GM18508 (cell line): ENCODE results near the gene GSTO2.

ENCODE experiments used
- ATAC-seq: cut with Tn5 transposase; IDR thresholded peaks from one replicate; pipeline ENCODE4 v1.9.1; 2021; ENCODE audit warnings: moderate number of reproducible peaks; ENCODE audit not compliant: insufficient read depth, unreplicated experiment

The GSTO2 gene

DNA sequence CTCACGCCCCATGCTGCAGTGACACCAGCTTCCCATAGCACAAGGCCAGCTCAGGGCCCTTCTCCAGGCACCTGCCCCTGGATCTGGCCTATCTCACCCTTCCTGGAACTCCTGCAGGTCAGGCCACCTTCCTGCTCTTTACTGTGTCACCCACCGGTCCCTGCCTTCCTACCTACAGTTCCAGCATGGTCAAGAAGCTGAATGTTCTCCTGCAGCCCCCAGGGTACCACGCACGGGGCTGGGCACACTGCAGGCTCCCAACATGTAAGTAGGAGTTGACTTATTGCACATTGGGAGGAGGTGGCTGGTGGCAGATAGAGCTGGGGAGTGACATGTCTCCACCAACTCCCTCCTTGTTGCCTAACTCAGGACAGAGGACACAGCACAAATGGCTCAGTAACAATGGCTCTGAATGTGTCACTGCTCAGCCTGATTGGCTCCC lies 54.8 kb downstream of the GSTO2 start:
- no peak for ATAC-seq

DNA sequence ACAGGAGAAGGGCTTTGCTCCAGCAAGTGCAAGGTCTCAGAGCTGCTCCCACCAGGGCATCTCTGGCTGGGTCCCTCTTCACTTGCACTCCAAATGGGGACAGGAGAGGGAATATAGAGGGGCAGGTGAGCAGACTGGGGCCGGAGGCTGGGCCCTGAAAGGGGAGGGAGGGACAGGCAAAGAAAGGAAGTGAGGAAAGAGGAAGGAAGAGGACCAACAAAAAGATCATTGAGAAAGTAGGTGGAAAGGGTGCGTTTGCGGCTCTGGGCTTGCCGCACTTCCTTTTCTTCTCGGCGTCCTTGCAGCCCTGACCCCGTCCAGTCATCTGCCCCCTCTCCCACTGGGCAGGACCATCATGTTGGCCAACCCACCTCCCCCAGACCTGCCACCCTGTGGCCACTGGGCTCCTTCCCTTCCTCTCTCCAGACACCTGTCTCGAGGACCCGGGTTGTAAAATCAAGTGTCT lies 55.3 kb downstream of the GSTO2 start:
- ATAC-seq: no peak

DNA sequence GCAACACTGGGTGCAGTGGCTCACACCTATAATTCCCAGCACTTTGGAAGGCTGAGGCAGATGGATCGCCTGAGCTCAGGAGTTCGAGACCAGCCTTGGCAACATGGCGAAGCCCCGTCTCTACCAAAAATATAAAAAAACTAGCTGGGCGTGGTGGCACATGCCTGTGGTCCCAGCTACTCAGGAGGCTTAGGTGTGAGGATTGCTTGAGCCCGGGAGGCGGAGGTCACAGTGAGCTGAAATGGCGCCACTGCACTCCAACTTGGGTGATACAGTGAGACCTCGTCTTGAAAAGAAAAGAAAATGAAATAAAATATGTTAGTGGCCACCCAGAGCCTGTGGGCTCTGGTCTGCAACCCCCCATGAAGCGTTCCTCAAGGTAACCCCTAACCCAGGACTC lies 55.9 kb downstream of the GSTO2 start:
- ATAC-seq: no peak

DNA sequence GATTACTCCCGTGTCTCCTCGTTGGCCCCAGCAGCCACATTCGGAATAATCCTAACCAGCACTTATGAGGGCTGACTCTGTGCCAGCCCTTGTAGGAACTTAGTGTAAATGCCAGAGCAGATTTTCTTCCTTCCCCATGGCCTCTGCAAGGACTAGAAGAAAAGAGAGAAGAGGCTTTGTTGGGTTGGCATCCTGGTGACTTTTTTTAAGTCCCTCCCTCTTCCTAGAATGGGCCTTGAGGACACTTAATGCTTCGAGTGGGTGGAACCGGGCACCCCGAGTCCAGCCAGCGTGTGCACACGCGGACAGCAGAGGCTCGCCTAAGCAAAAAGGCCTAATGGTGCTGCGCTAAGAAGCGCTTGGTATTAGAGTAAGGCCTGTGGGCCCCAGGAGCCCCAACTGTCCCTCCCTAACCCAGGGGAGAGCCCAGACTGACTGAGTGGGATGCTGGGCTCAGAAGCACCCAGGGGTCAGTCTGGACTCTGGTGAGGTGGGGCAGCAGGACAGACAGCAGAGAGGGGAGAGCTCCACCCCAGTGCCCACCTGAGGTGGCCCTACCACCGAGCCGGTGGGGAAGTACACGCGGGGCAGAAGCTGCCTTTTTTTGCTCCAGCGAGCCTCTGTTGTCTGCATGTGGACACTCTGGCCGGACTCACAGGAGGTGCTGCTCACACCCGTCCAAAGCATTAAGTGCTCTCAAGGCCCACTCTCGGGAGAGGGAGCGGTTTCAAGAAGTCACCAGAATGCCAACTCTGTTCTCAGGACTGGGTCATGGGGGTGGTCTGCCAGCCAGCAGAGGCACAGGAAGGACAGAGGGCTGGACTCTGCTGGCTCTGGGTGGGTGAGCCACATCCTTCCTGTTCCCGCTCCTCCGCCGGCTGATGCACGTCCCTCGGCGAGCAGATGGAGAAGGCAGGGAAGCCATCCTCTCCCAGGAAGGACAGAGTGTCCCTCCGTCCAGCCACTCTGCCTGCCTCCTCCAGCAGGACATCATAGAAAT lies 56.8 kb downstream of the GSTO2 start:
- ATAC-seq: no peak

DNA sequence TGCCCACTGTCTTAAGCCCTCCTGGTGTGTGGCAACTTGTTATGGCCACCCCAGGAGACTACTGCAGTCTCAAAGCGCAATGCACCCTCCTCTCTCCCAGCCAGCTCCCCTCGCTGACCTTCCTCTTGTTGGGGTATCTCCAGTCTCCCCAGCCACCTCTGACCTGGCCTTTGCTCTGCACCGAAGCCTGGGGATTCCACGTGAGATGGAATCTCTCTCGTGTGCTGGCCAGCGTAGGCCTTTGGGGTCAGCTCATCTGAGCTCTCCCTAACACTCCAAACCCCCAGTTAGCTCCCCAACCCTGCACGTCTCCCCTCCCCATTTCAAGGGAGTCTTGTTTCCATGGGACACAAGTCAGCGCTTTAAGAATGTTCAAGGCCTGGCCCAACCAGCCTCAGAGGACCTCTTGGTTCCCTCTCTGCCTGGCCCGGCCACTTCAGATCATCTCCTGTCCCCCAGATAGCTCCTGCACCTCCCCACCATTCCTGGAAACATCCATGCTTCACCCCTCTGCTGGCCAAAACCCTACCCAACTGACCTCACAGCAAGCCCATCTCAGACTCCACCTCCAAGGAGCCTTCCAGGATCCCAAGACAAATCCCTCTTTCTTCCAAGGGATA lies 58.1 kb downstream of the GSTO2 start:
- no peak for ATAC-seq

DNA sequence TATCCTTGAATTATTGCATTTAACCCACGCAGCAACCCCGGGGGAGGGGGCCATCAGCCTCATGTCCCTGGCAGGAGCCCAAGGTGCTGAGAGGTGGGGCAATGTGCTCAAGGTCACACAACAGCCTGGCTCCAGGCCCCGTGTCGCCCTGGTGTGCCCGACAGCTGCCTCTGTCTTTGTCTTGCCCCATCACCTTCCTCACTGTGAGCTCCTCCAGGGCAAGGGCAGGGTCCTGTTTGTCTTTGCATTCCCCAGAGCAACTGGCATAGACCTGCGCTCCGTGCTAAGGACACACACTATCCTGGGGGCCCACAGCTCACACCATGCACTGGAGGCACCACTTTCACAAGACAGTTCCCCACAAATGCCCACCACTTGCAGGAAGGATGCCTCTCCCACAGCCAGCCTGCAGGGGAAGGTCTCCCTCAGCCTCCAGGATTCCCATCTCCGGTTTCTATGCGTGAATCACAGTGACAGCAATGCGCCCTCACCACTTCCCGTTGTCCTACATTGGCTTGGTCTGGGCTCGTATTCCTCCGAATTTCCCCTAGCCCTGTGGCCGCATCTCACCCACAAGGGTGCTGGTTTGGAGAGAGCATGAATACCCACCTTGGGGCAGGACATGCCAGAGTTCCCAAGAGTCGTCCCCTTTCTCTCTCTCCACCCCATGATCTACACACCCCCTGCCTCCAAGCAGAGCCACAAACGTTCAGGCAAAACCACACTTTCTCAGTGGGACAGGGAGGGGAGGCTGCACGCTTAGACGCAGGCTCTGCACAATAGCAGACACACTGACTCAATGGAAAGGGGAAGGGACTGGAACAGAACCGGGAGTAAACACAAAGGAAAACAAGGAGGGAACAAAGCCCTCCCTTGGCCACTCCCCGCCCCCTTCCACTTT lies 59.0 kb downstream of the GSTO2 start:
- ATAC-seq: no peak

DNA sequence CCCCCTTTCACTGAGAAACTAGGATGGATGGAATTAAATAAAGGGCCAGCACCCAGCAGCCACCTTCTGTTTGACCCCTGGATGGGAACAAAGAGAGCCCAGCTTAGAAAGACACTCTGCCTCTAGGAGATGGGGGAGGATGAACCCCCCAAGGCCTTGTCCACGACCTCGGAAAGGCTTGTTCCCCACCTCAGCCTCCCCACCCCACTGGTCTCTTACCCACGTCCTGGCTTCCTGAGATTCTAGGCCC lies 59.6 kb downstream of the GSTO2 start:
- no peak for ATAC-seq

DNA sequence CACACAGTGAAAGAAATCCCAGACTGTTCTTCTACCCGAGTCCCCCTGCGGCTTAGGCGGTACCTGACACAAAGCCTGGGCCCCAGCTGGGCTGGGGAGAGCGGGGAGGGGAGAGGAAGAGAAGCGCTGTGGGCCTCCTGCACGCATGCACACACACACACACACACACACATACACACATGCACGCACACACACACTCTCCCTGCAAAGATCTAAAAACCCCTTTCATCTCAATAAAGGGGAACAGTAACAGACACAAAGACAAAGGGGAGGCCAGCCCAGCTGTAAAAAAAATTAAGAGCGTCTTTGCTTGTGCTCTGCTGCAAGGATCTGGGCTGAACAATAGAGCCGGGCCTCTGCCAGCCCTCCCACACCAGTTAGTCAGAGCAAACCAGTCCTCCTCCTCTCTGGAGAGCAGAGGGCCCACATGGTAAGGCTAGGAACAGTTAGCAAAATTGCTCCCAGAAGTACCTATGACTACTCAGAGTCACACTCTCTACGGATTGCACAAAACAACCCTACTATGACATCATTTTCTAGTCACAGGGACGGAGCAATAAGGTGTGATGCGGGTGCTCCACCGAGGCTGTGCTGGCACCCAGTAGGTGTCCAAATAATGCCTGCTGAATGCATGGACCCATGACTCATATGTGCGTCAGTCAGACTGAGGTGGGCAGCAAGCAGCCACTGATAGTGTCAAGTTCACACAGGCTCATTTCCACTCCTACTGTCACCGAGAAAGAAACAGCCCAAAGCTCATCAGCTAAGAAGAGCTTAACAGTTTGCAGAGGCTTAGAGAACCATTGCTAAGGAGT lies 60.1 kb downstream of the GSTO2 start:
- no peak for ATAC-seq

DNA sequence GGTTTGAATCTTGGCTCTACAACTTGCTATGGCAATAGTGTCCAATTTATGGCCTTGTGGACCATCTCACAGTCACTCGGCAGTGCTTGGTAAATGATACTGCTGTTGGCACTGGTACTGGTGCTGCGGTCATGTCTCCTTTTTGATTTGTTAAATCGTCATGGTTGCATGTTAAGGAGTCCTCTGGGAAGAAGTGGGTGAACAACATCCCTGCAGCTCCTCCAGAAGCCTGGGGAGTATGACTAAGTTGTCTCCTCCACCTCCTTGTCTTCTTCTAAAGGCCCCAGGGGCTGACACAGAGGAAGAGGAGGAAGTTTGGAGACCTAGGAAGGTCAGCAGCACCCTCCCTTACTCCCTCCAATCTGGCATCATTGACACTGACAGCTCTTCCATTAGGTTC lies 60.8 kb downstream of the GSTO2 start:
- ATAC-seq: no peak

DNA sequence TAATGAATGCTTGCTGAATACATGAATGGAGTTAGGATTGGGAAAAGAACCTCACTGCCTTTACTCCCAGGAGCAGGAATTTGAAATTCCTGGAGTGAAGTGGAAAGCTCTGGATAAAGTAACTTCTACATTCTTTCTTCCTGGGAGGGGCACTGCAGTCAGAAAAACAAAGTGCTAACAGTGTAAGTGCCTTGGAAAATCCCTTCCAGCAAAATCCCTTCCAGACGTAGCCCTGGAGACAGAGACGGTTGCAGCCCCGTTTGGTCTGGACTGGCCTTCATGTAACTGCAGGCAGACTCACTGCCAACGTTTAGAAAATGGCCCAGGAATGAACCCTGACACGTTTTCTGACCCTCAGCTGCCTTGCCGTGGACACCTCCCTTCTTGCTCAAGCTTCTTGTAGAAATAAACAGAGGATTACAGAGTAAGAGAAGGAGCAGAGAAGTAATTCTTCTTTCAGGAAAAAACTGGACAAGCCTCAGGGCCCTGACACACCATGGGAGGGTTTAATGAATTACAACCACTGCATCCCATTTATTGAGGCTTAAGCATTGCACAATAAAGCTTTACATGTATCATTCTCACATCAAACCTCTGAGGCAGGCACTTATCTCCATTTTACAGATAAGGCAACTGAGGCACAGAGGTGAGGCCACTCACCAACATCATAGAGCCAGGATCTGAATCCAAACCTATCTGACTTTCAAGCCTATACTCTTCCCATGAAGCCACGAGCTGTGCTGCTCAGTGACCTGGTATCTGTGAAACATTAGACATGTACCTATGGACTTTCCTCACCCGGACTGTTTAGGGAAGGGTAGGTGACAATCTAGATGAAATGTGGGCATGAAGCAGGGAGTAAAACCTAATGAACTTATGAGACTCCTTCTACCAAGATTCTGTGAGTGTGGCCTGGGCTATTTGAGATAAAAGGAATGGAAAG lies 61.5 kb downstream of the GSTO2 start:
- no peak for ATAC-seq

DNA sequence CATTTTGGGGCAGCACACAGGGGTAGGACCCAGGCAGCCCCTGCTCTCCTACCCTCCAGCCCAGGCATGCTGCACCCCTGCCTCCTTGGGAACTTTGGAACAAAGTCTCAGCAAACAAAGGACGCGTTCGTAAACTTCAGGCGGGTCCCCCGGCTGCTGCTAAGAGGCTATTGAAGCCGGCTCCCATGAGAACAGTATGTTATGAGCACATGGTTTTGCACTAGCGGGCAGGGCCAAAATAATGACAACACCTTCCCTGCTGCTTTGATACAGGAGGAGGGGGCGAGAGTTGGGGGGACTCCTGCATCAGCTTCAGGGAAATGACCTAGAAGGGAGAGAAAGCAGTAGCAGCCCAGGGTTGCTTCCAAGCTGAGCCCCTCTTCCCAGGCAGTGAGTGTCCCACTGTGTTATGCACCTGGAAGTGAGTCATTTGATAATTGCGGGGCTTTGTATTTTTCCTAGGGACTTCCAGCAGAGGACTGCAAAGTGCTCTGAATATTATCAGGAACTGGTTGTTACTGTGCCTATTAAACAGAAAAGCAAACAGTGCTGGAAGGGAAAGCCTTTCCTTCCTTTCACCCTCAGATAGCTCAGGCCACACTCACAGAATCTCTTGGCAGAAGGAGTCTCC lies 62.3 kb downstream of the GSTO2 start:
- ATAC-seq: no peak

DNA sequence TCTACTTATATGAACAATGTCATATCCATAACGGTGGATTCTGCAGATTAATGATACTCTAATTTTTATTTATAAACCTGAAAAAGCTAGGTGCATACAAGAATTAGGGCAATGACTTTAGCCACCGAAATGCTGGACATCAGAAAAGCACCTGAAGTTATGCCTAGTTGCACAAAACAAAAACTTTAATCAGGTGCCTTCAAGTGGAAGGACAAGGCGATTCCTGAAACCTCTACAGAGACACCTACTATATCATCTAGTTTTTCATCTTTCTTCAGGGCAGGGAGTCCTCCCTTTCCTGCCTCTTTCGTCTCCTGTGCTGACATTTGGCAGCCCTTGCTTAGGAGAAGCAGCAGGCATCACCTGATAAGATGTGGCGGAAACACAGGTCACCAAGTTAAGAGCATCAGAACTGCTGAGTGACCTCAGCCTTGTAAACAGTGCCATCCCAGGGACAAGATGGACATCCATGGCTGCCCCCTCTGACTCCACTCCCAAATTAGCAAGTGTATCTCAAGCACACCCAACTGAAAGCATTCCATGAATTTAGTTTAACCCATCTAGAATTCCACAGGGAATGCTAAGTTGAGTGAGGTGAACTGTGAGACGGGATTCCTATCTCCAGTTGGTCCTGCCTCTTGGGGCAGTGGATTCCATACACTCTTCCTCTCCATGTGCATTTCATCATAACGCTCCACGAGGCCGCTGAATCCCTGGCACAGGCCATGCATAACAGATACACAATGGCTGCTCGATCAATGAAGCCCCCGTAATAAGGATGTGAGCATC lies 63.5 kb downstream of the GSTO2 start:
- no peak for ATAC-seq

DNA sequence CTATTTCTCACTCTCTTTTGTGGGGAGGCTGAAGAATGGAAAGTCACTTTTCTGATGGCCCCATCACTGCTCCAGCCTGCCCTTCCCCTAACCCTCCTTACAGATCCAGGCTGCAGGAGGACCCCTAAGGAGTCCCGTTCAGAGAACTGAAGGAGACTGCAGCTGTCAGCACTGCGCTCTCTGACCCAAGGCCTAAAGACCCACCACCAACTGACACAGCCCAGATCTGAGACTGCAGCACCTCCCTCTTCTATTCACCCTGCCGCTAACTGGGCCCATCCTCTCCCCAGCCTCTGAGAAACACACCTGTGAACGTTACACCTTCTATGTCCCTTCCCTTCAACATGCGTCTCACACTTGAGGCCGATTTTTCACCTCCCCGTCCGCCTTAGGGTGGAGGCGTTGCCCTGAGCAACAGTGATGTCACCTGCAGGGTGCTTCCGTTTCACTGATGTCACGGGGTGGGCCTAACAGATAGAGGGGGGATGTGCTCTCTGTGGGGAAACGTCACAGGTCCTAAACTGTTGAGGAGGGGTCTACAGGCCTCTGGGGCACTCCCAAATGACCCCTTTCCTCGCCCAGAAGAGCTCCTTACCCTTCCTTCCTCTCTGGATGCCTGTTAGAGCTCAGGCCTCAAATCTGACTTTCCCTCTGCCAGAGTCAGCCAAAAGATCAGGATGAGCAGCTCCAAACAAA lies 64.2 kb downstream of the GSTO2 start:
- ATAC-seq: no peak

DNA sequence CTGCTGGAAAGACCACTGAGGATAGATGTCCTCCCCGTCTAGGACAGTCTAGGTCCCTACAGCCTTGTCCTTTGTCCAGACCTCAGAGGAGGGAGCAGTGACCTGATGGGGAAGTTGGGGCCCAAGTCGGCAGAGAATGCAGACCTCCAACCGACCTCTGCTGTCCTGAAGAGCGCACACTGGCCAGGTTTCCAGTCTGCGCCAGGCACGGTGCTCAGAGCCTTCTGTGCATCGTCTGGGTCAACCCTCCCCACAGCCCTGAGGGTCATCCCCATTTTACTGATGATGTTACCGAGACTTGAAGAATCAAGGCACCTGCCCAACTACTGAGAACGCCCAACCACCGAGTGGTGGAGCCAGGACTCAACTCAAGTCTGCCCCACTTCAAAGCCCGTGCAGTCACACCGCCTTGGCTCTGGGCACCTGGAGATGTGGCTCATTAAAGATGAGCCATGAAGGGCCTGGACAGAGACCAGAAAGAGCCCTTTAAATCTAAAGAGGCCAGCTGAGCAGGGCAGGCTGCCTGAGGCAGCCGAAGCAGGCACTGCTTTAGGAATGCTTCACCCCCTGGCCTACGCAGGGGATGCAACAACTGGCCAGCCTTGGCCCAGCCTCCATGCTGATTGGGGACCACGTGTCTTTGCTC lies 64.9 kb downstream of the GSTO2 start:
- ATAC-seq: no peak

DNA sequence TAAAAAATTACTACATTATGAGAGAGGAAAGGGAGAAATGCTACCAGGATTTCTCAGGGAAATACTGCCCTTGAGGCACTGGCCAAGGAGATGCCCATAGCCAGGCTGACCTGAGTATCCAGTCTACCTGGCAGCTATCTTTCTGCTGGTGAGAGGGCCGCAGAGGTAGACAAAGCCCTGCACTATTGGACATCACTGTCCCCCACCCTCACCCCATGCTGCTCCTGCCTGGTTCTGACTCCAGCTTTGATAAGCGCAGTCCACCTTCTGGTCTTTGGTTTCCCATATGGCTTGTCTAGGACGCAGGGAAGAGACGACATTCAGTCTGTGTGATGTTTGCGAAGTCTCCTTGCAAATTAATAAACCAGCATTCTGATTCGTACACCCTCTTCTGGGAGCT lies 65.6 kb downstream of the GSTO2 start:
- no peak for ATAC-seq

DNA sequence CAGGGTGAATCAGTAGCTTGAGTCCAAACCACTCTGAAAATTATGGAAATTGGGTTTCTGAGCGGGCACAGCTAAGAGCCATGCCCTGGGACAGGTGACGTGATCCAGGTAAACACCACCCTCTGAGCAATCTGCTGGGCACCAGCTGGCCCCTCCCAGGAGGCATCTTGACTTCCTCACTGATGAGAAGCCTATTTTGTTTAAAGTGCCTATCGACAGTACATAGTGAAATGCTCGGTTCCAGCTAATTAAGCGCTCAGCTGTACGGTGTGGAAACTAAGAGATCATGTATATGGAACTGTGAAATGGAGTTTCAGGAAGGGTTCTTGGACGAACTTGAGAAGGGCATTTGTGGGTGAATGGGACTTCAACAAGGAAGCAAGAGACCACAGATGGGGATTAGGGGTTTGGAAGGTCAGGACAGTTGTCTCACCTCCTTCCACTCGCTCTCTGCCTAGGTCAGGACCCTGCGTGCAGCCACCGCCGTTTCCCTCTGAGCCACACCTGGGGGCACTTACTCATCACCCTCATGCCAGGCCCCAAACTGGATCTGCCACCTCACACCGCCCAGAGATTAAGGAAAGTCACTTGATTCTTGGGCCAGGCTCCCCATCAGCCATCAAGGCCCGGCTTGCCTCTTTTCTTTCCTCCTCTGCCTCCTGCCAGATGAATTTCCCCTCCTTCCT lies 66.1 kb downstream of the GSTO2 start:
- ATAC-seq: no peak
